K562 (cell line): ENCODE results near the gene CHRNG. TPM values are rescaled to one million over a fixed set of nuclear protein-coding genes. Genes with fewer than 3 reads are reported as not detected.

ENCODE experiments used
- ATAC-seq: fragments of 200-7000 bp; cut with Tn5 transposase; 3 replicates; pipeline ENCODE4 v1.9.1; 2020; ENCODE audit warnings: moderate library complexity
- BruUV-seq: library from RNA; stranded (reverse); fragments of 400-500 nt; replicated peaks from 2 replicates; lab custom pipeline; 2021; lab: Mats Ljungman, UMichigan
- CTCF ChIA-PET: fragments of 300-600 bp; formaldehyde crosslinking; extraction: SDS; loops from one replicate; lab custom pipeline; 2021; ENCODE audit warnings: low intra/inter-chr PET ratio; lab: Yijun Ruan, JAX
- POLR2A ChIA-PET: fragments of 300-600, 350-650 bp; sonication (Branson Sonifier 250); formaldehyde crosslinking; extraction: SDS; loops from one replicate; lab custom pipeline; 2021; ENCODE audit warnings: antibody characterized with exemption, inconsistent platforms; lab: Yijun Ruan, JAX
- DNase-seq, 4 experiments: peaks; one replicate each; pipeline versions ENCODE4 v3.0.0 to v3.0.0-alpha.2; 2011 to 2018; ENCODE audit warnings: low spot score in 3 of 4, mixed read lengths in 3 of 4; ENCODE audit errors: extremely low read depth in 1 of 4
- FAIRE-seq: peaks from 2 replicates; lab custom pipeline; 2011; peaks lifted over from hg19 to GRCh38; lab: Jason Lieb, UNC
- H2AFZ ChIP-seq: 2 replicates; pipeline ENCODE4 v1.6.0; 2011; ENCODE audit warnings: low read depth, low read length, control low read depth, inconsistent platforms
- H3K27ac ChIP-seq: fragments of 200-600 bp; 3 replicates; pipeline ENCODE4 v1.8.0; 2011; ENCODE audit warnings: low read depth, mild to moderate bottlenecking, control low read depth, inconsistent platforms, low read length, moderate library complexity, mixed read lengths; ENCODE audit errors: extremely low read depth
- H3K27me3 ChIP-seq, 2 experiments: fragments of 300-600 bp in 1 of 2; 2 replicates in 1 of 2; 3 replicates in 1 of 2; pipeline versions ENCODE4 v1.6.0 to v1.8.0; 2011; ENCODE audit warnings: inconsistent platforms in 2 of 2, low read length in 2 of 2, mild to moderate bottlenecking in 1 of 2, mixed read lengths in 1 of 2, moderate library complexity in 1 of 2; ENCODE audit not compliant: control insufficient read depth in 2 of 2, insufficient read depth in 2 of 2
- H3K36me3 ChIP-seq: fragments of 300-600 bp; 3 replicates; pipeline ENCODE4 v1.8.0; 2011; ENCODE audit warnings: mild to moderate bottlenecking, low read length, inconsistent platforms; ENCODE audit not compliant: control insufficient read depth, insufficient read depth
- H3K4me1 ChIP-seq, 2 experiments: fragments of 200-600 bp in 1 of 2; replicated peaks in 1 of 2; 2 replicates in 1 of 2; 3 replicates in 1 of 2; pipeline versions ENCODE4 v1.5.1 to v1.8.0; 2011; ENCODE audit warnings: inconsistent platforms in 2 of 2, low read length in 2 of 2, mild to moderate bottlenecking in 1 of 2, mixed read lengths in 1 of 2, moderate library complexity in 1 of 2; ENCODE audit not compliant: control insufficient read depth in 2 of 2, insufficient read depth in 2 of 2
- H3K4me2 ChIP-seq: 2 replicates; pipeline ENCODE4 v1.6.1; 2011; ENCODE audit warnings: low read length, control low read depth, inconsistent platforms, mixed read lengths; ENCODE audit not compliant: insufficient read depth
- H3K4me3 ChIP-seq: fragments of 200-600 bp; sonication (generic), shearing (Covaris generic); 2 replicates; pipeline ENCODE4 v1.5.1; 2016; ENCODE audit warnings: control low read depth, inconsistent platforms
- H3K79me2 ChIP-seq: fragments of 200-600 bp; 3 replicates; pipeline ENCODE4 v1.8.0; 2011; ENCODE audit warnings: low read length, inconsistent platforms; ENCODE audit not compliant: control insufficient read depth, insufficient read depth
- H3K9ac ChIP-seq, 2 experiments: 2 replicates each; pipeline versions ENCODE4 v1.6.0 to v1.6.1; 2011; ENCODE audit warnings: low read depth in 2 of 2, low read length in 2 of 2, control low read depth in 1 of 2, inconsistent platforms in 1 of 2, mild to moderate bottlenecking in 1 of 2, mixed read lengths in 1 of 2; ENCODE audit not compliant: insufficient read depth in 1 of 2
- H3K9me1 ChIP-seq: one replicate; pipeline ENCODE4 v1.6.0; 2011; ENCODE audit warnings: inconsistent platforms, mild to moderate bottlenecking, low read length, moderate library complexity; ENCODE audit not compliant: control insufficient read depth, insufficient read depth
- H3K9me3 ChIP-seq: replicated peaks from 2 replicates; pipeline ENCODE4 v1.5.1; 2011; ENCODE audit warnings: low read depth, low read length, inconsistent platforms; ENCODE audit not compliant: control insufficient read depth, insufficient read depth
- H4K20me1 ChIP-seq: replicated peaks from 2 replicates; pipeline ENCODE4 v1.6.1; 2011; ENCODE audit warnings: low read length, inconsistent platforms, mixed read lengths; ENCODE audit not compliant: control insufficient read depth, insufficient read depth
- E2F3 ChIP-seq: fragments of 250-450 bp; sonication (Bioruptor Pico); IDR thresholded peaks from 2 replicates; pipeline ENCODE4 v1.4.0; 2020; ENCODE audit warnings: mild to moderate bottlenecking
- NCOA6 ChIP-seq: fragments of 450-650 bp; IDR thresholded peaks from 2 replicates; pipeline ENCODE4 v1.6.1; 2017; ENCODE audit warnings: mild to moderate bottlenecking
- POLR2A ChIP-seq: fragments of 450-650 bp; conservative IDR thresholded peaks from 2 replicates; pipeline ENCODE4 v1.6.1; 2016
- SUPT5H ChIP-seq: fragments of 450-650 bp; IDR thresholded peaks from 2 replicates; pipeline ENCODE4 v1.6.1; 2016
- TCF3 ChIP-seq: sonication (generic); formaldehyde crosslinking; IDR thresholded peaks from 2 replicates; pipeline ENCODE4 v1.4.0; 2020; ENCODE audit warnings: mild to moderate bottlenecking, missing genetic modification reagents
- TEAD2 ChIP-seq: fragments of 450-650 bp; IDR thresholded peaks from 2 replicates; pipeline ENCODE4 v1.6.1; 2016; ENCODE audit warnings: missing genetic modification characterization, control low read depth, missing compliant biosample characterization
- ZKSCAN1 ChIP-seq: fragments of 150-350 bp; IDR thresholded peaks from 2 replicates; pipeline ENCODE4 v1.6.1; 2016; ENCODE audit warnings: low read depth, low read length
- ZNF133 ChIP-seq: fragments of 250-450 bp; sonication (Bioruptor Pico); IDR thresholded peaks from 2 replicates; pipeline ENCODE4 v1.4.0; 2020; ENCODE audit warnings: mild to moderate bottlenecking
- ZNF696 ChIP-seq: fragments of 250-450 bp; sonication (Bioruptor Pico); conservative IDR thresholded peaks from 2 replicates; pipeline ENCODE4 v1.4.0; 2020; ENCODE audit warnings: mild to moderate bottlenecking, moderate library complexity
- WGBS: fragments of 100-300 bp; shearing (Covaris generic); methylation state at CpG from one replicate; pipeline ENCODE4 v1.1.6; 2016; ENCODE audit warnings: low coverage, mixed read lengths; ENCODE audit not compliant: insufficient coverage; ENCODE audit errors: missing lambda C conversion rate; 5-methylcytosine and 5-hydroxymethylcytosine counted together
- in situ Hi-C: fragments of 300-500 bp; cut with MboI; formaldehyde crosslinking; loops from 4 replicates; pipeline ENCODE4 v1.15.0; 2018; ENCODE audit warnings: inconsistent platforms, mixed read lengths
- intact Hi-C: fragments of 100-400 bp; cut with micrococcal nuclease; formaldehyde crosslinking; loops from 2 replicates; pipeline ENCODE4 v1.14.2; 2022
- polyA plus RNA-seq, 8 experiments: library from polyadenylated mRNA; depleted of rRNA in 4 of 8; stranded (reverse) in 5 of 8; unstranded in 3 of 8; fragments of >200 nt; fragmentation: Nextera tagmentation in 2 of 8; fragmentation: Illumina TruSeq in 1 of 8; extraction: Ambion mirVana in 2 of 8; extraction: Trizol in 1 of 8; gene quantifications; 2 replicates each; pipeline versions ENCODE4 v1.2.1 to v1.2.3, GENCODE V29; 2011 to 2014; ENCODE audit warnings: inconsistent platforms in 1 of 8, missing spikeins in 1 of 8
- total RNA-seq, 7 experiments: library from RNA; depleted of rRNA in 6 of 7; stranded (reverse); fragments of >200 nt in 6 of 7; fragmentation: Illumina TruSeq in 2 of 7; extraction: Trizol in 2 of 7; gene quantifications; 2 replicates each; pipeline versions ENCODE4 v1.2.1 to v1.2.3, GENCODE V29; 2011 to 2021; ENCODE audit warnings: low replicate concordance in 1 of 7
- TF ChIP-seq, protein P1 (sequence below): fragments of 200-800 bp; sonication (Bioruptor generic); IDR thresholded peaks from 2 replicates; pipeline ENCODE4 v1.6.1; 2017; ENCODE audit warnings: missing genetic modification characterization, missing compliant biosample characterization
- TF ChIP-seq, protein P2 (sequence below): sonication (generic); formaldehyde crosslinking; IDR thresholded peaks from 2 replicates; pipeline ENCODE4 v1.8.0; 2022; ENCODE audit warnings: mild to moderate bottlenecking, missing genetic modification reagents
- TF ChIP-seq, protein P3 (sequence below): sonication (generic); formaldehyde crosslinking; IDR thresholded peaks from 2 replicates; pipeline ENCODE4 v1.8.0; 2022; ENCODE audit warnings: missing genetic modification reagents, mild to moderate bottlenecking, moderate library complexity, borderline replicate concordance
- TF ChIP-seq, protein P4 (sequence below), 2 experiments: IDR thresholded peaks; 2 replicates each; pipeline ENCODE4 v1.6.1; 2011; ENCODE audit warnings: borderline replicate concordance in 1 of 2, control low read depth in 1 of 2, low read depth in 1 of 2, low read length in 1 of 2, mild to moderate bottlenecking in 1 of 2, mixed read lengths in 1 of 2, moderate library complexity in 1 of 2; ENCODE audit not compliant: insufficient read depth in 1 of 2, insufficient read length in 1 of 2, poor library complexity in 1 of 2, severe bottlenecking in 1 of 2; ENCODE audit errors: extremely low read depth in 1 of 2

The CHRNG gene
- total and polyA plus RNA-seq, 9 of the 15 experiments (the other 6 are each of a cell fraction or from before 2014, with no cell fraction given): not detected

DNA sequence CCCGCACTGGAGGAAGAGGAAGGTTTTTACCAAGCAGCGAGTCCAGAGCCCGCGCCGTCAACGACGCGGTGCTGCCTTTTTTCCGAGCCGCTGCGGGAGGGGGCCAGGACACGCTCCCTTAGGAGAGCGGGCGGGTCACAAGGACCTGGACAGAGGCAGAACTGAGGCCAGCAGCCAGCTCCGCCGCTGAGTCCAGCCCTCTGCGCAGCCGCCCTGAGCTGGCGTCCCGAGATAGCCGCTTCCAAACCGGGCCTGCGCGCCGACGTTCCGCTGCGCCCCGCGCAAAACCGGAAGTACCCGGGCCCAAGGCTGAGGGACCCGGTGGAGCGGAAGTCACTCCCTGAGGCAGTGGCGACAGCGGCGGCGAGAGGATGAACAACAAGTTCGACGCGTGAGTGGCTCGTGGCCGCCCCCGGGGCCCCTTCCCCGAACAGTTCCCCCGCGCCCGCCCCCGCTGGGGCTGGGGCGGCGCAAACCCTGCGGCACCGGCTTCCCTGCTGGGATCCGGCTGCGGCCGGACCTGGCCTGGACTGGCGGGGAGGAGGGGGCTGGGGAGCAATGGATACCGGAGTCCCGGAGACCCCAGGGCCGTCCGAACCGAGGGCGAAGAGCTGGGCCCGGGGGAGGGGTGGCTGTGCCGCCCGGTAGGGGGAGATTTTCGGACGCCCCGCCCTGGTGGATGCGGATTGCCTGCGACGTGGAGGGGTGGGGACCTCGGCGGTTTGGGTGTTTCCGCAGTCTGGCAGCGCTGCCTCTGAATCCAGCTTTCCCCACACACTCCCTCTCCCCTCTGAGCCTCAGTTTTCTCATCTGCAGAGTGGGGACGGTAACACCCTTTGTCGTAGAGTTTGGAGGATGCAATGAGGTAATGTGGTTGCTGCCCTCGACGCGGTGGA, 11.1 kb downstream of the CHRNG start, which contains the start of the genes EIF4E2 and TIGD1:
EIF4E2 (plus strand) TSS at position 336 of the 896 bp plus-strand sequence; CDS start at position 372, 36 bp downstream.
TIGD1 (minus strand) TSS at position 204 of the 896 bp plus-strand sequence. CDS start 675 bp downstream, outside the sequence.
- no peaks in the 10 kb centered on the region for H4K20me1 ChIP-seq
- ATAC-seq (peak; percentile 97), FAIRE-seq (peak; percentile 78), DNase-seq (peak; percentile 90 to 96 (median 94))
- peaks cover 32% of the 10 kb centered on the region; the same call in 2 of the 3 replicates for H3K36me3 ChIP-seq
- peak within 1 kb of the TSS; percentile 86 to 98 for H3K9ac ChIP-seq
- H2AFZ ChIP-seq: peak within 1 kb of the TSS; percentile 79
- POLR2A ChIA-PET: interaction anchor here (0.6 to 1.4 kb wide), 6 partner anchors 9 to 700 kb away, joined by 3 to 9 read pairs (median 4); partner anchors contain the start of gene EFHD1
- BruUV-seq: TSS peak; percentile 52
- H3K27me3 ChIP-seq: no peaks in the 10 kb centered on the region
- peak within 1 kb of the TSS; percentile 81 for H3K27ac ChIP-seq
- CTCF ChIA-PET: no interaction called here
- no peaks in the 10 kb centered on the region for H3K9me1 ChIP-seq
- intact Hi-C loops (no loop called here), in situ Hi-C loops (no loop called here)
- H3K79me2 ChIP-seq: peaks cover 70% of the 10 kb centered on the region
- no peaks in the 10 kb centered on the region; the same call in 1 of the 2 replicates for H3K9me3 ChIP-seq
- 3% methylated on average over 19 of the region's 81 CpGs for WGBS
- peak within 1 kb of the TSS; percentile 96 for H3K4me2 ChIP-seq
- H3K4me1 ChIP-seq: peaks cover 6 to 7% of the 10 kb centered on the region in 2 experiments; a peak in 4 of 5 replicates
- peak within 1 kb of the TSS; percentile 59 for H3K4me3 ChIP-seq
- TF ChIP-seq, protein P1, sequence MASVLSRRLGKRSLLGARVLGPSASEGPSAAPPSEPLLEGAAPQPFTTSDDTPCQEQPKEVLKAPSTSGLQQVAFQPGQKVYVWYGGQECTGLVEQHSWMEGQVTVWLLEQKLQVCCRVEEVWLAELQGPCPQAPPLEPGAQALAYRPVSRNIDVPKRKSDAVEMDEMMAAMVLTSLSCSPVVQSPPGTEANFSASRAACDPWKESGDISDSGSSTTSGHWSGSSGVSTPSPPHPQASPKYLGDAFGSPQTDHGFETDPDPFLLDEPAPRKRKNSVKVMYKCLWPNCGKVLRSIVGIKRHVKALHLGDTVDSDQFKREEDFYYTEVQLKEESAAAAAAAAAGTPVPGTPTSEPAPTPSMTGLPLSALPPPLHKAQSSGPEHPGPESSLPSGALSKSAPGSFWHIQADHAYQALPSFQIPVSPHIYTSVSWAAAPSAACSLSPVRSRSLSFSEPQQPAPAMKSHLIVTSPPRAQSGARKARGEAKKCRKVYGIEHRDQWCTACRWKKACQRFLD (CRISPR knock-in tag): no peak
- TF ChIP-seq ZKSCAN1 (no peak), POLR2A (peak; percentile 89), E2F3 (CRISPR knock-in tag) (no peak), SUPT5H (peak; percentile 84), TCF3 (CRISPR knock-in tag) (peak; percentile 34; the same call in 1 of the 2 replicates), ZNF696 (CRISPR knock-in tag) (no peak), ZNF133 (CRISPR knock-in tag) (no peak), NCOA6 (peak; percentile 51; the same call in 1 of the 2 replicates), TEAD2 (no peak)
- TF ChIP-seq, protein P2, sequence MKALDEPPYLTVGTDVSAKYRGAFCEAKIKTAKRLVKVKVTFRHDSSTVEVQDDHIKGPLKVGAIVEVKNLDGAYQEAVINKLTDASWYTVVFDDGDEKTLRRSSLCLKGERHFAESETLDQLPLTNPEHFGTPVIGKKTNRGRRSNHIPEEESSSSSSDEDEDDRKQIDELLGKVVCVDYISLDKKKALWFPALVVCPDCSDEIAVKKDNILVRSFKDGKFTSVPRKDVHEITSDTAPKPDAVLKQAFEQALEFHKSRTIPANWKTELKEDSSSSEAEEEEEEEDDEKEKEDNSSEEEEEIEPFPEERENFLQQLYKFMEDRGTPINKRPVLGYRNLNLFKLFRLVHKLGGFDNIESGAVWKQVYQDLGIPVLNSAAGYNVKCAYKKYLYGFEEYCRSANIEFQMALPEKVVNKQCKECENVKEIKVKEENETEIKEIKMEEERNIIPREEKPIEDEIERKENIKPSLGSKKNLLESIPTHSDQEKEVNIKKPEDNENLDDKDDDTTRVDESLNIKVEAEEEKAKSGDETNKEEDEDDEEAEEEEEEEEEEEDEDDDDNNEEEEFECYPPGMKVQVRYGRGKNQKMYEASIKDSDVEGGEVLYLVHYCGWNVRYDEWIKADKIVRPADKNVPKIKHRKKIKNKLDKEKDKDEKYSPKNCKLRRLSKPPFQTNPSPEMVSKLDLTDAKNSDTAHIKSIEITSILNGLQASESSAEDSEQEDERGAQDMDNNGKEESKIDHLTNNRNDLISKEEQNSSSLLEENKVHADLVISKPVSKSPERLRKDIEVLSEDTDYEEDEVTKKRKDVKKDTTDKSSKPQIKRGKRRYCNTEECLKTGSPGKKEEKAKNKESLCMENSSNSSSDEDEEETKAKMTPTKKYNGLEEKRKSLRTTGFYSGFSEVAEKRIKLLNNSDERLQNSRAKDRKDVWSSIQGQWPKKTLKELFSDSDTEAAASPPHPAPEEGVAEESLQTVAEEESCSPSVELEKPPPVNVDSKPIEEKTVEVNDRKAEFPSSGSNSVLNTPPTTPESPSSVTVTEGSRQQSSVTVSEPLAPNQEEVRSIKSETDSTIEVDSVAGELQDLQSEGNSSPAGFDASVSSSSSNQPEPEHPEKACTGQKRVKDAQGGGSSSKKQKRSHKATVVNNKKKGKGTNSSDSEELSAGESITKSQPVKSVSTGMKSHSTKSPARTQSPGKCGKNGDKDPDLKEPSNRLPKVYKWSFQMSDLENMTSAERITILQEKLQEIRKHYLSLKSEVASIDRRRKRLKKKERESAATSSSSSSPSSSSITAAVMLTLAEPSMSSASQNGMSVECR: 0 out of 2 replicates have a peak, but pooled peaks have one; percentile 48
- TF ChIP-seq, protein P3, sequence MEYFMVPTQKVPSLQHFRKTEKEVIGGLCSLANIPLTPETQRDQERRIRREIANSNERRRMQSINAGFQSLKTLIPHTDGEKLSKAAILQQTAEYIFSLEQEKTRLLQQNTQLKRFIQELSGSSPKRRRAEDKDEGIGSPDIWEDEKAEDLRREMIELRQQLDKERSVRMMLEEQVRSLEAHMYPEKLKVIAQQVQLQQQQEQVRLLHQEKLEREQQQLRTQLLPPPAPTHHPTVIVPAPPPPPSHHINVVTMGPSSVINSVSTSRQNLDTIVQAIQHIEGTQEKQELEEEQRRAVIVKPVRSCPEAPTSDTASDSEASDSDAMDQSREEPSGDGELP (CRISPR knock-in tag): peak; percentile 65; the same call in 1 of the 2 replicates
- TF ChIP-seq, protein P4, sequence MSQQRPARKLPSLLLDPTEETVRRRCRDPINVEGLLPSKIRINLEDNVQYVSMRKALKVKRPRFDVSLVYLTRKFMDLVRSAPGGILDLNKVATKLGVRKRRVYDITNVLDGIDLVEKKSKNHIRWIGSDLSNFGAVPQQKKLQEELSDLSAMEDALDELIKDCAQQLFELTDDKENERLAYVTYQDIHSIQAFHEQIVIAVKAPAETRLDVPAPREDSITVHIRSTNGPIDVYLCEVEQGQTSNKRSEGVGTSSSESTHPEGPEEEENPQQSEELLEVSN (IDR thresholded peaks at IDR 0.05; ENCODE audit: borderline replicate concordance in 1 of 2, extremely low read depth in 1 of 2, insufficient read depth in 1 of 2, insufficient read length in 1 of 2, low read depth in 1 of 2, low read length in 1 of 2, poor library complexity in 1 of 2, severe bottlenecking in 1 of 2): peak; percentile 93 to 97
